HG03521 (cell line): ENCODE data around the gene EXOC4.
"Not testable (repeated sequence)": the region's sequence is repeated elsewhere in the genome, so short reads cannot be mapped to it uniquely, and the experiment has no call there.

Experiments
- ATAC-seq: cut with Tn5 transposase; IDR thresholded peaks from one replicate; pipeline ENCODE4 v1.9.1; 2021; ENCODE audit warnings: mild to moderate bottlenecking, moderate library complexity; ENCODE audit not compliant: unreplicated experiment

The EXOC4 gene

DNA sequence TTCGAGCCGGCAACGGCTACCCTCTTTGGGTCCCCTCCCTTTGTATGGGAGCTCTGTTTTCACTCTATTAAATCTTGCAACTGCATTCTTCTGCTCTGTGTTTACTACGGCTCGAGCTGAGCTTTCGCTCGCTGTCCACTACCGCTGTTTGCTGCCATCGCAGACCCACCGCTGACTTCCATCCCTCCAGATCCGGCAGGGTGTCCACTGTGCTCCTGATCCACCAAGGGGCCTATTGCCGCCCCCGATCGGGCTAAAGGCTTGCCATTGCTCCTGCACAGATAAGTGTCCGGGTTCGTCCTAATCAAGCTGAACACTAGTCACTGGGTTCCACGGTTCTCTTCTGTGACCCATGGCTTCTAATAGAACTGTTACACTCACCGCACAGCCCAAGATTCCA lies 653.7 kb downstream of the EXOC4 start:
- ATAC-seq: not testable (repeated sequence)

DNA sequence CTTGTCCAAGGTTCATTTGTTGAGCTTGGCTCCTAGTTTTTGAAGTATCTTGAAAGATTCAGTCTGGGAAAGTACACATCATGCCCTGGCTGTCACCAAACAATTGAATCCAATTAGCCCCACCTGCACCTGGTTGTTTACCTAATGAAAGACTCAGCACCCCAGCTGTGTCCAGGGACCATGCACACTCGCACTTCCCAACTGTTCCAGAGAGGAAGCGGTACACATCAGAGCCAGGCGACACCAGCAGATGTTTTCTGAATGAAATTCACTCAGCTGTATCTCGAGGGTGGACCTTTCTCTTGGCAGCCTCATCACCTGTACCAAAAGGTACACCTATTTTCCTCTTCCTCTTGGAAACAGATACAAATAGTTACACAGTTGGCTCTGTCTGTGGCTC lies 657.9 kb downstream of the EXOC4 start:
- ATAC-seq: no peak

DNA sequence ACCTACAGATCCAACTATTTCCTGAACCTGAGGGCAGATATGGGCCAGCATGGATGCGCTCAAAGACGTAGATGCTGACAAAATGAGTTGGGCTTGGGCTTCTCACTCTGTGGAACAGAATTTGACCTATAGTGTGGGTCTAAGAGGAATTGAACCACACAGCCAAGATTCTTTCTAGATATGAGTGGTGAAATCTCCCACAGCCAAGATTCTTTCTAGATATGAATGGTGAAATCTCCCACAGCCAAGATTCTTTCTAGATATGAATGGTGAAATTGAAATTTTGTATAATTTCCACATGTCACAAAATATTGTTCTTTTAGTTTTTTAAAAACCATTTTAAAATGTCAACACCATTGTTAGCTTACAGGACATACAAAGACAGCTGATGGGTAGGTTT lies 658.8 kb downstream of the EXOC4 start:
- peak; percentile 70 for ATAC-seq

DNA sequence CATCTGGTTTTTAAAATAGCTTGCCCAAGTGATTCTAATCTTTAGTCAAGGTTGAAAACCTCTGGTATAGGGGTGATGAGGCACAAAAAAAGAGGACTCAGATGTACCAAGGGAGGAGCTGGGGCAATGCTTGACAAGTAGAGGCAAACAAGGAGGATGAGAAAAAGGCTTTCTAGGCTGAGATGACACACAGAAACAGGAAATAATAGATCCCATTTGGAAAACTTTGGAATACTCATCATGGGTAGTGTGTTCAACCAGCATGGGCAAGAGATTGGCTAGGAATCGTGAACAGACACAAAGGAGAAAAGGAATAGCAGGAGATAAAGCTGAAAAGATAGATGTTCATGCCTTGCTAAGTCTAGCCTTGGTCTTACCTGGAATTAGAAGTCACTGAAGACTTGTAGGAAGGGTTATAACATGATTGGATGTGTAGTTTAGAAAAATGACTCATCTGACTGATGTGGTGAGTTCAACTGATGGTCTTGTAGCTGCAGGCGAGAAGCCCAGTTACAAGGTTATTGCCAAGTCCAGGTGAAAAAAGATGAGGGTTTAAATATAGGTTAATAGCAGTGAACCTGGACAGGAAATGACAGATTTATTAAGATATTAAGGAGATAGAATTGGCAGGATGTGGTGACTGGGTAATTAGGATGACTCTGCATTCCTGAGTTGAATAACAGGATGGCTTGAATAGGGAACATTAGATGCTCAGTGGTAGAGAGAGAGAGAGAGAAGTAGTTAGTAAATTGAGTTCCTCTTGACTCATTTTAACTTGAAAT lies 660.2 kb downstream of the EXOC4 start:
- ATAC-seq: no peak

DNA sequence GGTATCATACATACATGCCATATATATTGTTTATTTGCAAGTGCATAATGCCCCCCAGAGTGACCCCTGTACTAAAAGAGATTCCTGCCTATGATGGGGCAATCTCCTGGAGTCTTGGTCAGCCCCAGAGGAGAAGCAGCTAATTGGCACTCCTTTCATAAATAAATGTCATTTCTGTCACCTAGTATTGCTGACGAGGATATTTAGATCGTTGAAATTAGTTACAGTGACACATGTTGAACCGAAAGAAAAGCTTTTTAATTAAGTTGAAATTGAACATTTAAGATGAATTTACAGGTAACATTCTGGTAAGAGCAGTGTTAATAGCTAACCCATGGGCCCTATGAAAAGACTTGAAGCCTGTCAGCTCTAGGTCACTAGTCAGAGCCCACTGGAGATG lies 663.7 kb downstream of the EXOC4 start:
- no peak for ATAC-seq

DNA sequence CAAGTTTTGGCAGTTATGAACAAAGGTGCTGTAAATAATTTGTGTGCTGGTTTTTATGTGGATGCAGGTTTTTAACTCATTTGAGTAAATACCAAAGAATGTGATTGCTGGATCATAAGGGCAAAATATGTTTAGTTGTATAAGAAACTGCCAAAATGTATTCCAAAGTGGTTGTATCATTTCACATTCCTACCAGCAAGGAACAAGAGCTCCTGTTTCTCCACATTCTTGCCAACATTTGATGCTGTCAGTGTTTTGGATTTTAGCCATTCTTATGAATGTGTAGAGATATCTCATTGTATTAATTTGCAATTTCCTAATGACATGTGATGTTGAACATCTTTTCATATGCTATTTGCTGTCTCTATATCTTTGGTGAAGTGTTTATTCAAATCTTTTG lies 666.9 kb downstream of the EXOC4 start:
- no peak for ATAC-seq

DNA sequence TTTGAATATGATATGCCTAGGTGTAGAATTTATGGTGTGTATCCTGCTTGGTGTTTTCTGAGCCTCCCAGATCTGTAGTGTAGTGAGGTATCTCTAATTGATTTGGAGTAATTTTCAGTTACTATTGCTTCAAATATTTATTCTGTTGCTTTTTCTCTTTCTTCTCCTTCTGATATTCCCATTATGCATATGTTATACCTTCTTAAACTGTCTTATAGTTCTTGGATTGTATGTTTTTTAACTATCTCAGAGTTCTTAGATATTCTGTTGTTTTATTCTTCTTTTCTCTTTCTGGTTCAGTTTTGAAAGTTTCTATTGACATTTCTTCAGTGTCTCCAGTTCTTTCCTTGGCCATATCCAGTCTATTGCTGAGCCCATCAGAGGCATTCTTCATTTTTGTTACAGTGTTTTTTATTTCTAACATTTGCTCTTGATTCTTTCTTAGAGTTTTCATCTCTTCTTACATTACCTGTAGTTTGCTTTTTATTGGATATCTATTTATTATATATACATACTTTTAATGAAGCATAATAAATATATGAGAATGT lies 668.8 kb downstream of the EXOC4 start:
- ATAC-seq: no peak

DNA sequence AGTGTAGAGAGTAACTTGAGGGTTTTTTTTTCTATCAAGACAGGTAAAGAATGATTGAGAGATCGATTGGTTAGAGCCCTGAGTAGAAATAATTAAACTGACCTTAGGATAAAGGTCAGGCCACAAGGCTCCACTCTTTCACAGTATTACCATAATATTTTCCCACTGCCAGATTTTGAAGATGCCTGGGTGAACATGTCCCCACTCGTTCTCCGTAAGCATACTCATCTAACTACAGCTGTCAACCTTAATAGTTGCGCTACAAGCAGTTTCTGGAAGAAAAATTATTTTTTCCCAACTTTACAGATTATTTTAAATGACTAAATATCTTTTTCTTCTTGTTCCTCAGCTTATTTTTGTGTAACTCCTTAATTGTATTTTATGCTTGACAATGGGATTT lies 671.1 kb downstream of the EXOC4 start:
- ATAC-seq: no peak

DNA sequence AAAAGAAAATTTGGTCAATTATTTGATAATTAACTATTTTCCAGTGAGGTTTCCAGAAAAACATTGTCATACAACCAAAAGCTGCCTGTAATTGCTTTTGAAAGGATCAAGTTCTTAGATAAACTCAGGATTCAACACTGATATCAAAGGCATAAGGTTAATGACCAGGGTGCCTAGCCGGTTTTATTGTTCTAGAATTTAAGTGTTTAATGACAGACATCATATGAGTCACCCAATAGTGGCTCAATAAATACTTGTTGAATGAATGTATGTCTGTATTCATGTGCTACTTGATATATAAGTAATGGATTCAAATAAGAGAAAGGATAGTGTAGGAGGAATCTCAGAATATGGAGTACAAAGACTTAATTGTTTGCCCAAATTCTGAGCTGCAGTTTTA lies 678.2 kb downstream of the EXOC4 start:
- no peak for ATAC-seq

DNA sequence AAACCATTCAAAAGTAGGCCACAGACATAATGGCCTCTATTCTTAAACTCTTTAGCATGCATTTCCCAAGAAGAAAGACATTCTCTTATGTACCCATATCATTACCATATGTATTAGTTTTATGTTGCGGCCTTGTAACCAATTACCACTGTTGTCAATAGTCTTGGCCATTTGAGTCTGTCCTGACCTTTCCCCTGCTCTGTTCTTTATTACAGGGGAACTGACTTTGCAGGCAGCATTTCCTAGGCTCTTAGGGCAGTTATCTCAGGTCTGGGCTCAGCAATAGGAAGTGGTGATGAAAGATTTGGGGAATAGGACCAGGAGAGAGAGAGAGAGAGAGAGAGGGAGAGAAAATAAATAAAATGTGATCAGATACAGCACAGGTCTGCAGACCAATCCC lies 679.7 kb downstream of the EXOC4 start:
- no peak for ATAC-seq

DNA sequence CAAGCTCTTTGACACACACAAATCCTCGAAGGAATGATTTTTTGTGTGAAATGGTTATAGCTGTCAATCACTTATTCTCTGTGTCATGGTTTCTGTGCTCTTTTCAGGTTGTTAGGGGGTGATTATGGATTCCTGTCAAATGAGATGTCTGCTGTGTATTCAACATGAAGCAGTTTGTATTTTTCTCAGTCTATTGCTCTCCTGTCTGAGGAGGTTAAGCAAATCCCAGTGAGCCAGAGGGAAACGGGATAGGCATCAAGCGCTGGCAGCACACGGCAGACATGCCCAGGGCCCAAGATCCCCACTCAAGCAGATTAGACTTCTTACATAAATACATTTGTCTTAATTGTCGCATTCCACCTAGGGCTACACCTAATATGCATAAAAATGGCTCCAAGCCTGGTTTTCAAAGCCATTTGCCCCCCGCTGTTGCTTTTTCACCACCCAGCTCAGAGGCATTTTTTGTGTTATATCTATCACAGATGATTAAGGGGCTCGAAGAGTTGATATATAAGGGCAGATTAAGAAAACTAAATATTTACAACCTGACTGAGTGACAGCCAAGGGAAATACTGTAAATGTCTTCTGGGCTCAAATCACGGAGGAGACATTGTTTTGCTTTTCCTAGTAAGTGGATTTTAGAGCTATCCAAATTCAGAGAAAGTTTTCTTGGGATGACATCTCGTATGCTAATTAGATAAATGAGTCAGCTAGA lies 681.5 kb downstream of the EXOC4 start:
- no peak for ATAC-seq

DNA sequence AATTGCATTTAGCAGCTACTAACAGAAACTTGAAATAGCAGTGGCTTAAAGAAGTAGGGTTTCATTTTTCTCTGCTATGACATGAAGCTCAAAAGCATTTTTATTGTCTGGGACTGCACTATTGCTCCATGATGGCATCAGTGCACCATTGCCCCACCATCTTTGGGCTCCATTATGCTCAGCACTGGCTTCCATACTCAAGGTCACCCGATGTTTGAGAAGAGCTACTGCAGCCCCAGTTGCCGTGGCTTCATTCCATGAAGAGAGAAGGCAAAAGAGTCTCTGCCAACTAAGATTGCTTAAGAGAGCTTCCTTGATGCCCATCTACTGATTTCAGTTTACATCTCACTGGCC lies 682.1 kb downstream of the EXOC4 start:
- ATAC-seq: no peak

DNA sequence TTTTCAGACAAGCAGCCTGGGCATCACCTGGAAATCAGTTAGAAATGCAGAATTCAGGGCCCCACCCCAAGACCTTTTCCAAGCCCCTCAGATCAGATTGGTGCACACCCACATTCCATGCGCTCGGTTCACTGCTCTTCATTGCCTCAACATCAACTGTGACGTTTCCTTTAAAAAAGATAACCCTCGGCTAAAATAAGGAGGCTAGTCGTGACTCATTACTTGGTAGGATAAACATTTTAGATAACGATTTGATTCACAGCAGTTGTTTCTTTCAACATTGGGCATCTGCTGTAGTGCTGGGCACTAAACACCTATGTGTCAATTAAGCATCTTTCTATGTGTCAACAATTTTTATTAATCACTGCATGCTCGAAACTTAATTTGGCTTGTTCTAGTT lies 683.2 kb downstream of the EXOC4 start:
- ATAC-seq: no peak

DNA sequence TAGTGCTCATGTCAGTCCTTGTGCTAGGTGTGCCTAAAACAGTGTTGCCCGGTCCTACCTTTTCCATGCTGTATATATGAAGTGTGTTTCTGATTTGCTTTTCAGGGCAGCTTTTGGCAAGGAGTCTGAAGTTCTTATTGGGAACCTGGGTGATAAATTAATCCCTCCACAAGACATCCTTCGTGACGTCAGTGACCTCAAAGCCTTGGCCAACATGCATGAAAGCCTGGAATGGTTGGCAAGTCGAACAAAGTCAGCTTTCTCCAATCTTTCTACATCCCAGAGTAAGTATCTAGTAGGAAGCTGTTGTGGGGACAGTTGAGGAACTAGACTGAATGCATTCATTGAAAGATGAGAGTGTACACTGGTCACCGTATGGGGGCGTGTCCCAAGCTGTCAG lies 684.9 kb downstream of the EXOC4 start:
- no peak for ATAC-seq

DNA sequence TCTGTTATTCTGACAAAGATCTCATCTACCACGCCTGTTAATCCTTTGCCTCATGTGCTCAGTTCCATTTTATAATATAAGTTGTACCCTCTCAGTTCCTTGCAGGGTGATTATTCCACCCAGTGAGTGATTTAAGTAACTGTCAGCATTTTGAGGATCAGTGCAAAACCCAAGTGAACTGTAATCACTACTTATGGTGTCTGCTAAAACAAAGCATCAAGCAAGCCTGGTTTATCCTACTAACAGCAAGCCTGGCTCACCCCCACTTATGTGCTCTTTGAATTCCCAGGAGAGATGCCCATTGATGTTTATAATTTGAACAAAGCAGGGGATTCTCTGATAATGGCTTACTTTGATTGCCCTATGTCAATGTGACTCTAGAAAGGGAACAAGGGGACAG lies 687.5 kb downstream of the EXOC4 start:
- ATAC-seq: no peak

DNA sequence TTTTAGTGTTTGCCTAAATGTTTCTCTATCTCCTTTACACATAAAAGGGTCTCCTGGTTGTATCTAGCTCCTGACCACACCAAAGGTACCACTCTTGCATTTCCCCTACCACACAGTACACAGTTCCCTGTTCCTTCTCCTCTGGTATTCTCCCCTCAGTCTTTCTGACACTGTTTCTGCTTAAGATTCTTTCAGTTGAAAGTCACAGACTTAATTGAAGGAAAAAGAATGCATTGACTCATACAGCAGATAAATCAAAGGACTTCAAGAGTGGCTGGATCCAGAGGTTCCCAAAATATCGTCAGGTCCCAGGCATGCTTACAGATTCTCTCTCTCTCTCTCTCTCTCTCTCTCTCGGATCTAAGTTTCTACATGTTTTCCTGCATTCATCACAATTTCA lies 688.6 kb downstream of the EXOC4 start:
- ATAC-seq: no peak

DNA sequence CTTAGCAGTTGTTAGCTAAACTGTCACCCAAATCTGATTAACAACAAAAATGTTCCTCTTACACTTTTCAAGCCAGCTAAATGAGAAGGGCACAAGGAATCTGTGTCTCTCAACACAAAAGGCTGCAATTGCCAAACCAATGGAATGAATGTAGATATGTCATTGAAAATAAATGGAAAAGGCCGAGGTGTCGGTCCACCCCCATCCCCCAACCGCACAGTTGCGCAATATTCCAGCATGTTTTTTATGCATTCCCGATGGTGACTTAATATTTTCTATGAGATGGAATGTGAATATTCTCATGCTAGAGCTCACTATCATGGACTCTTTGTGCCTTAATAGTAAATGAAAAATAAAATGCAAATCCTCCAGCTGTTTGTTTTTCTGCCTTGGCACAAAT lies 692.6 kb downstream of the EXOC4 start:
- ATAC-seq: no peak

DNA sequence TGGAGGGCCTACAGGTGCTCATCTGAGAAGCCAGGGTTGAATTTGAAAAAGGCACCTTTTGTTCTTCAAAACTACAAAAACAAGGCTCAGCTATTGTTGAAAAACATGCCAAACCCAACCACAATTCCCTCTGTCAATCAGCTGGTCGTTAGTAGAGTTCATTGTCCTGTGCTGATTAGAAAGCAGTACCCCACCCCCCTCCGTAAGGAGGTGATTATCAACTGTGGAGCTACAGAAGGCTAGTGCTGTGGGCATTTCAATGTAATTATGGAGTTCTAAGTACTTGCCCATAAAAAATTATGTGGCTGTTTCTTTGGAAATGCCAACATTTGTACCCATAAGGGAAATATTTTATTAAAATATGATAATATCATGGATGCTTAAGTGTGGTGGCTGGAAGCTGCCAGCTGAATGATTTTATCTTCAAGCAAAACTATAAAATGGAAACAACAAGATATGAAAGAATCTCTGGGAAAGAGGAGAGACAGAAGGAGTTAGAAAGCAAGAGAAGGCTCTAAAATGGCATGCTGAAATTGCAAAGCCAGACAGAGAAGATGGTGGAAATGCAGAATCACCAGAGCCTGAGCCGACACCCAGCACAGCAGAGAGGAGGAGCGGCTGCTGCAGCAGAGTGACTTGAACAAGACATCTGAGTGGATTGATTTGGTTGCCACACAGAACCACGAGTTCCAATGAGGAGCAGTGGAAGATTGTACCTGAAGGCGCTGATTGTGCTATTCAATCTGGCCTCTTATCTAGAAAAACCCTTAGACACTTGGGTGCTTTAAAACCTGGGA lies 694.8 kb downstream of the EXOC4 start:
- ATAC-seq: no peak

DNA sequence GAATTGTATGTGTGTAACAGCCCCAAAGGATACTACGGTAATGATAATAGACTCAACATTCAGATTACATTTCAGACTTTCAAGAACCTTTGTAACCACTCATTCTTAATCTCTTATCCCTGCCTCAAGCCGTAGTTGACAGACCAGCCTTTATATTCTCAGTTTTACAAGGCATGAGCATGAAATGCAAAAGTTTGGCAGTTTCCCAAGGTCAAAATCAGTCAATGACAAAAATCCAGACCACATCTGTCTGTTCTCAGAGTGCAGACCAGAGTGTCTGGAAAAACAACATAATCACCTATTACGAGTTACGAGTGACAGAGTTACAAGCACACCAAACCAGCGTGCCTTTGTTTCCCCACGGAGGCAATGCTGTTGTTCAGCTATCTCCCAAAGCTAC lies 695.7 kb downstream of the EXOC4 start:
- no peak for ATAC-seq

DNA sequence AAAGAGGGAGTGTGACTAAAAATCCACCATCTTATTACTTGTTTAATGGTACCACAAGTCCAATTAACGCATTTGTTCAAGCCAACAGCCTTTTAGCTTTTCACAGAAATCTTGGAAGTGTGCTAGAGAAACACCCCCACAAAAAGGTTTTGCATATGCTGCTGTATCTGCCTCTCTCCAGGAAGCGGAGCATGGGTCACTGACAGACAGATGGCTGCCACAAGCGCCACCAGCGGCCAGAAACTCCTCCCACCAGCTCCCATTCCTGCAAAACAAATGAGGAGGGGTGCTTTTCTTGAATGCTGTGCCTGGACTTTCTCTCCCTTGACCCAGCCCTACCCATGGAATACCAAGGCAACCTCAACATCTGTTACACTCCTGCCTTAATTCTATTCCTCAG lies 698.0 kb downstream of the EXOC4 start:
- ATAC-seq: no peak

DNA sequence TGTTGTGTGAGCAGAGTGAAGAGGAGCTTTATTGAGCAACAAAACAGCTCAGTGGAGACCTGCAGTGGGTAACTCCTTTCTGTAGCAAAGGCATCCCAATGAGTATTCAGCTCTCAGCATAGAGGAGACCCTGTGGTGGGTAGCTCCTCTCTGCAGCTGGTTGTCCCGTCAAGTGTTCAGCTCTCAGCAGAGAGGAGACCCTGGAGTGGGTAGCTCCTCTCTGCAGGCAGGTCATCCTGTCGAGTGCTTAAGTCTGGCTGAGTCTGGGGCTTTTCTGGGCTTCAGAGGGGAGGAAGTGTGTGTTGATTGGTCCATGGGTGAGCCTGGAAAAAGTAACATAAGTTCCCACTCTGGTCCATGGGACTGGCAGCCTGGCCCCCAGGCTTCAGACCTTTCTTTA lies 702.3 kb downstream of the EXOC4 start:
- ATAC-seq: no peak

DNA sequence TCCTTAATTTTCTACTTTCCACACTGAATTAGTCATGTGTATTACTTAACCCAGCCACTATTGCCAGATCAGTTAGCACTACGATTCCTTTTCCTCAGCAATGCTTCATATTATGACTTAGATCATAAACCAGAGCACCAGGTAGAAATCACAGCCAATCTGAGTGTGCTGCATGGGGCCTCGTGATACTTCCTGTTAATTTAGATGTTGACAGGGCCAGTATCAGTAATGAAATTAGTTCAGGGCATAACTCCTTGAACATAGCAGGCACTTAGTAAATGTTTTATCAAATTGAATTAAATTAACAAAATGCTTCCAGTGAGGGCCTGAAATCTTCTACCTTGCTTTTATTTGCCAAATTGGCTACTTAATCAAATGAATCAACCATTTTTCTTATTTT lies 705.0 kb downstream of the EXOC4 start:
- ATAC-seq: no peak
